ENCODE data around the gene KAZN. TPM values are rescaled to one million over a fixed set of nuclear protein-coding genes. Genes with fewer than 3 reads are reported as not detected.

KAZN gene
- total RNA-seq, 1 experiment from 2014 or later, result 0.38 TPM

- DNase-seq (ENCODE audit: low spot score), result no peak
Measured at GRCh38 chr1:14822996-14823395, 224.5 kb downstream of the KAZN start.

- DNase-seq (ENCODE audit: low spot score), result no peak
Measured at GRCh38 chr1:14824314-14824915, 225.9 kb downstream of the KAZN start.

GRCh38 chr1:14825396-14825795 is 226.9 kb downstream of the KAZN start:
- DNase-seq (ENCODE audit: low spot score), result no peak

DNA sequence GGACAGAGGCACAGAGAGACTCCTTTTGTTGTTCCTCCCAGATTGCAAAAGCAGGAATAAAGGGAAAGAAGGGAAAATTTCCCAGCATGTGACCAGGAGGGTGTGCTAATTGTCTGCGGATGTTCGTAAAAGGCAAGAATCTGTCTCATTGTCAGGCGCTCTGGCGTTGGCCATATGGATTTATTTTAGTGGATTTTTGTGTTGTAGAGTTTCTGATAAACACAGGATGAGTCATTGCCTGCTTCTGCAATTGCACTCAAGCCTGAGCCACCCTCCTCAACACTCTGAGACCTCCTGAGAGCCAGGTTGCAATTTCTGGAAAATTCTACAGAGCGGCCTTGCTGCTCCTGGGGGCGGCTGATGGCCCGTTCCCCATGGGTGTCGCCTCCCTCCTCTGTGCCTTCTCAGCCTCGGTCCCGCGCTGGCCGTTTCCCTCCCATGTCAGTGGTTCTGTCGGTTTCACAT is 227.7 kb downstream of the KAZN start:
- DNase-seq (ENCODE audit: low spot score), result no peak

DNA sequence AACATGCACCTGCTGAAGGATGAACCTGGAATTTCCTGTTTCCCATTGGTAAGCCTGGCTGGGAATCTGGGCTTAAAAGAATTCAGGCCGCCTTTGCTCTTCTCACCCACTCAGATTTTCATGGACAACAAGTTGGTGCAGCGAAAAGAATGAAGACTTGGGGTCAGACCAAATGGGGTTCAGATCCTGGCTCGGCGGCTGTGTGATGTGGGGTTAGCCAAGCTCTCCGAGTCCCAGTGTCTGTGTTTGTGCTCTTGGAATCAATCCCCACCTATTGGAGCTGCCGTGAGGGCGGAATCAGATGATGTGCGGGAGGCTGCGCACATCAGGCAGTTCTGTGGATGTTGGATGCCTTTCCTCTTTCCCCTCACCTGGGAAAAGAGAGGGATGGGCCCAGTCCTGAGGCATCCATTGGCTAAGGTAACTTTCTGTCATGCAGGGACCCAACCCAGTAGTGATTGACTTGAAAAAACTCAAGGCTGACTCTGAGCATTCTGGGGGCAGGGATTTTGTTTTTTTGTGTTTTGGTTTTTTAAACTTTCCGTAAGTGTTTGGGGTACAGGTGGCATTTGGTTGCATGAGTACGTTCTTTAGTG is 228.3 kb downstream of the KAZN start:
- no peak for DNase-seq (ENCODE audit: low spot score)

GRCh38 chr1:14827870-14828269 is 229.4 kb downstream of the KAZN start:
- DNase-seq (ENCODE audit: low spot score), result no peak

DNA sequence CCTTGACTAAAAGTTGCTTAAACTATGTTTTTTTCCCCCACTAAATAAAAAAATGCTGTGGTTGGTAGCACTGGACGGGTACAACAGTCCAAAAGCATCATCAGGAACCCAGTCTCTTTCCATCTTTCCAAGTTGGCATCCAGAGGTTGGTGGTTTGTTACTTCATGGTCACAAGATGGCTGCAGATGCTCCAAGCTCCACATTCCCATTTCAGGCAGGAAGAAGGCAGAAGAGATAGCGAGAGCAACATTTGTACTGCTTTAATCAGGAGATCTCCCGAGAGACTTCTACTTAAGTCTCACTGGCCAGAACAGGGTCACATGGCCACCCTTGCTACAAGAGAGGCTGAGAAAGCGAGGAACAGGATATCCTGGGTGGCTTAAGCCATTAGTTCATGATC is 230.2 kb downstream of the KAZN start:
- no peak for DNase-seq (ENCODE audit: low spot score)

DNA sequence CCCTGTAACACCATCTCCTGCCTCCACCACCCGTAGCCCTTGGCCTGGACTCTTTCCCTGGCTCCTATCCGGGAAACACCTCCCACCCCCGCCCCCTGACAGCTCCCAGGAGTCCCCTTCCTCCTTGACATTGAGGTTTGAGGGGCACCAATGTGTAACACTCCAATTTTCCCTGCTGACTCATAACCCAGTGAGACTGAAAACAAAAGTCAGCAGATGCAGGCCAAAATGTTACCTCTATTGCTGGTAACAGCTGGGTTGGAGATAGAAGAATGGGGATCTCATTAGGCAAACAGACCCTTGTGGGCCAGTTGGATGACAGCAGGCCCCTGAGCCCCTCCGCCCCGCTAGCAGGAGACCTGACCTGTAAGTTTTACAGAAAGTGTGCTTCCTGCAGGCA is 237.2 kb downstream of the KAZN start:
- DNase-seq (ENCODE audit: low spot score), result no peak

DNA sequence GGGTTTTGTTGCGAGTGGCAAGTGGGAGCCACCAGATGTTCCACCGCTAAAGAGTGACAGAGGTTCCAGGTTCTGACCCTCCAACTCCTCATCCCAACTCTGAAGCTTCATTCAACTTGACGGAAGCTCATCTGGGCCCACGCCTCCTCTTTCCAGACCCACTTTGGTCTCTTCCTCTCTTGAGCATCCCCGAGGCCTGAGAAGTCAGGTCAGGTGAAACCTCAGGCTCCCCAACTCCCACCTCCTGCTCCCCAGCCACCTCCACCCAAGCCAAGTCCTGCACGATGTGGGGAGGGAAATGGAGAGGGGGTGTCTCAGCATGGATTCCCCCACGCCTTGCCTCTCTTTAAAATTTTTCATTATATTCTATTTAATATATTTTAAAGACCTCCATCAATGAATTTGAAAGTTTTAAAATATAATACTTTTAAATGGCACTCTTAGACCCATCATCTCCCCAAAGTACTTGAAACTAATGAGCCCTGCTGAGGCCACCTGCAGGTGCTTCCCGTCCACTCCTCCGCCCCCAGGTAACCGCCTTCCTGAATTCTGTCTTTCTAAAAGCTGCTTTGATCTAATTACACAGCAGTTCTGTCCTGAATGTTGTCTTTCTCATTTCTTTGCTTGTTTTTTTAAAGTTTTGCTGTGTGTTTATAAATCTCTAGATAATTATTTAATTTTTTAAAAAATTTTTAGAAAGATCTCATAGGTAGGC is 238.1 kb downstream of the KAZN start:
- no peak for DNase-seq (ENCODE audit: low spot score)

- no peak for DNase-seq (ENCODE audit: low spot score)
Measured at GRCh38 chr1:14840374-14840773, 241.9 kb downstream of the KAZN start.

GRCh38 chr1:14841456-14841855 is 243.0 kb downstream of the KAZN start:
- no peak for DNase-seq (ENCODE audit: low spot score)

GRCh38 chr1:14841951-14842350 is 243.5 kb downstream of the KAZN start:
- no peak for DNase-seq (ENCODE audit: low spot score)

DNA sequence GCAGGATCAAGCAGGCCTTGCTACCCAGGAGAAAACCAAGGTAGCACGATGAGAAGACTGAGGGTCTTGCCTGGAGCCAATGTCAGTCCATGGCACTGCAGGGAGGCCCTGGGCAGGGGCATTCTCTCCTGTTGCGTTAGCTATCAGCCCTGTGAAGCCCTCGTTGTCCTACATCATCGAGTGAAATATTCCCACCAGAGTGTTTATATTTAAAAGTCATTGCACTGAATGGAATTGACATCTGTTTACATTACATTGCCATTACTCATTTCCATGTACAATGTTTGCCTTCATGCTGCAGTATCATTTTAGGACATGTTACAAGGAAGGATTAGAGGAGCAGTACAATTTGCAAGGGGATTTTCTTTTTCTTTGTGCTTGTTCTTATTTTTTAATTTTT is 243.9 kb downstream of the KAZN start:
- no peak for DNase-seq (ENCODE audit: low spot score)

DNA sequence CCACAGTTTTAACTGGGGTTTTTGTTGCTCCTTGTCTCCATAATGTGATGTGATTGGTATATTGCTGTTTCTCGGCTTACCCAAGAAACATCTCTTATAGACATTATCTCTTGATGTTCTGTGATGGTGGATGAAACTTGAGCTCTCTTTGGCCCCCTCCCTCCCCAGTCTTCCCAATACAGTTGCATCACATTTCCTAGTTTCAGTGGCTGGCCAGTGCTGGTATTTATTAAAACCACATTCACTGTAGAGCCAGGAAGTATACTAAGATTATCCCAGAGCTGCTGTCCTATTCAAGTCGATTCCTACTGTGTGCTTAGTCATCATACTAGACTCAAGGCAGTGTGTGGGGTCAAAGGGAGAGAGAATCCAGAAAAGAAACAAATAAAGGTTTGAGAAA is 244.4 kb downstream of the KAZN start:
- no peak for DNase-seq (ENCODE audit: low spot score)

DNA sequence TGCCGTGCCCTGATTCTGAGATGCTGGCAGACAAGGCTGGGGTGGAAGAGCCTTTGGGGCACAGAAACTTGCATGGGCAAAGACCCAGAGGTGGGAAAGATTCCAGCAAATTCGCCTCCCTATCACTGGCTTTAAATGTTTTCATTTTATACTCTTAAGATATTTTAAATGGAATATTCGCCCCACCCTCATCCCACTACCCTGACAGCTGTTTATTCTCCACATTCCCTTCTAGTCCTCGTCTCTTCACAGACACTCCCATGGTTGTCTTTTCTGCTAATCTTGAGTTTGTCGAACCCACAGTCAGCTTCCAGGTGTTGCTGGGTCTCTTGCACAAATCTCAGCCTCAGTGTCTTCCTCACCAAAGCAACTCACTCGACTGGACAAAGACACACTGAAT is 245.0 kb downstream of the KAZN start:
- no peak for DNase-seq (ENCODE audit: low spot score)

- no peak for DNase-seq (ENCODE audit: low spot score)
Measured at GRCh38 chr1:14844356-14844755, 245.9 kb downstream of the KAZN start.

GRCh38 chr1:14844923-14845617 is 246.6 kb downstream of the KAZN start:
- no peak for DNase-seq (ENCODE audit: low spot score)

- DNase-seq (ENCODE audit: low spot score), result no peak
Measured at GRCh38 chr1:14845851-14846250, 247.4 kb downstream of the KAZN start.

DNA sequence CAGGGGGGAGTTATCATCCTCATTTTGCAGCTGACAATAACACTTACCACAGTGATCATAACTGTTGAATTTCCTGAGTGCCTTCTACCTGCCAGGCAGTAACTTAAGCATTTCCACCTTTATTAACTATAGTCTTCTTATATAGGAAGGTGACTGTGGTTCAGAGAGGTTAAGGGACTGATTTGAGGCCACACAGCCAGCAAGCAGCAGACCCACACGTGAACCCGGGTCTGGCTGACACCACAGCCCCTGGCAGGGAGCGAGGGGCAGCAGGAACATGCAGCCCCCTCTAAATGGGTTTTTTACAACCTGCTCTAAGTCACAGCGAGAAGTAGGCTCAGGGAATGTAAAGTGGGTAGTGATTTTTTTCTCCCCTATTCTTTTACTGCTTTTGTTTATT is 248.2 kb downstream of the KAZN start:
- no peak for DNase-seq (ENCODE audit: low spot score)

GRCh38 chr1:14848203-14848602 is 249.7 kb downstream of the KAZN start:
- no peak for DNase-seq (ENCODE audit: low spot score)

- DNase-seq (ENCODE audit: low spot score), result no peak
Measured at GRCh38 chr1:14848625-14849024, 250.1 kb downstream of the KAZN start.

DNA sequence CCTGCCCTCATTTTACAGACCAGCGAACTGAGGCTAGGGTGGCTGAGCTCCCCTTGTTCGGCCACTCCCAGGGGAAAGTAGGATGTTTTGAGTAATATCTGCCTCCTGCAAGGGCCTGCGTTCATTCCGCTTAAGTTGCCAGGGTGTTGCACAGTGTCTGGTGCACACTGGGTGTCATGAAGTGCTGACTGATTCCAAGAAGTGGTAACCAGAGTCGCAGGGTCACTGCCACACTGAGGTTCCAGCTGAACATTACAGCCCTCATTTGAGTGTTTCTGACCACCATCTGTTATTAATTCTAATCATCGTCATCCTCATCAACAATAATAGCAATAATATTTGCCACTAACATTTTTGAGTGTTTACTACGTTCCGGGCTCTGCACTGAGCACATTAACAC is 250.6 kb downstream of the KAZN start:
- DNase-seq (ENCODE audit: low spot score), result no peak

DNA sequence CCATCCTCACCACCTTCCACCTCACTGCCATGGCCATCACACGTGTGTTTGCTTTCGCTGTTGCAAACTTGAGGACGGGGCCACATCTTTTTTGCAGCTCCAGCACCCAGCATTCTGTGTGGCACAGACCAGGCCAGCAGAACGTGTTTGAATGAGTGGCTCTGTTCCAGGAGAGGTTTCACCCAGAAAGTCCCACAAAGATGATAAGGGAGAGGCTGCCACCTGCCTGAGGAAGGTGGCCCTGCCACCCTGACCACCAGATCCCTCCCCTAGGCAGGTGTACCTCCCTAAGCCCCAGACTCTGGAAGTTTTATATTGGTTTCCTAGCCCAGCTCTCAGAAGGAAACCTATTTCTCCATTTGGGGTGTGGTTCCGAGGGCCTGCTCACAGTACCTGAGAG is 252.1 kb downstream of the KAZN start:
- DNase-seq (ENCODE audit: low spot score), result peak; percentile 12
